Neural cell (in vitro differentiated cells): ENCODE results near the gene AFF1. TPM values are rescaled to one million over a fixed set of nuclear protein-coding genes. Genes with fewer than 3 reads are reported as not detected.

Source experiments
- H2AFZ ChIP-seq: fragments of 200-600, 300-800 bp; sonication (generic), shearing (Covaris generic); 2 replicates; pipeline ENCODE4 v1.6.0; 2014; ENCODE audit warnings: low read depth, mild to moderate bottlenecking, antibody characterized with exemption, low read length, moderate library complexity
- H3F3A ChIP-seq: fragments of 200-600 bp; shearing (Covaris generic); 2 replicates; pipeline ENCODE4 v1.6.1; 2016; ENCODE audit warnings: mild to moderate bottlenecking, moderate library complexity, mixed read lengths, antibody characterized with exemption, low read length; ENCODE audit not compliant: insufficient read depth, poor library complexity, severe bottlenecking
- H3K27ac ChIP-seq: fragments of 200-600, 300-800 bp; sonication (generic), shearing (Covaris generic); 2 replicates; pipeline ENCODE4 v1.5.1; 2014; ENCODE audit warnings: mild to moderate bottlenecking, low read length, moderate library complexity
- H3K27me3 ChIP-seq: fragments of 300-800, 200-600 bp; sonication (generic), shearing (Covaris generic); 2 replicates; pipeline ENCODE4 v1.6.0; 2014; ENCODE audit warnings: mild to moderate bottlenecking, low read depth, low read length, moderate library complexity; ENCODE audit not compliant: insufficient read depth
- H3K36me3 ChIP-seq: fragments of 300-800, 200-600 bp; sonication (generic), shearing (Covaris generic); 2 replicates; pipeline ENCODE4 v1.5.1; 2014; ENCODE audit warnings: mild to moderate bottlenecking, antibody characterized with exemption, low read length, moderate library complexity; ENCODE audit not compliant: insufficient read depth
- H3K4me2 ChIP-seq: fragments of 300-800, 200-600 bp; sonication (generic), shearing (Covaris generic); 2 replicates; pipeline ENCODE4 v1.6.0; 2014; ENCODE audit warnings: mild to moderate bottlenecking, low read length
- H3K4me3 ChIP-seq: fragments of 300-800, 200-600 bp; sonication (generic), shearing (Covaris generic); 2 replicates; pipeline ENCODE4 v1.5.1; 2014; ENCODE audit warnings: mild to moderate bottlenecking, low read length, moderate library complexity
- H3K79me2 ChIP-seq: fragments of 200-600 bp; shearing (Covaris generic); replicated peaks from 2 replicates; pipeline ENCODE4 v1.6.0; 2014; ENCODE audit warnings: mild to moderate bottlenecking, low read length, moderate library complexity; ENCODE audit not compliant: insufficient read depth
- H3K9ac ChIP-seq: fragments of 300-800, 200-600 bp; sonication (generic), shearing (Covaris generic); 2 replicates; pipeline ENCODE4 v1.6.1; 2016; ENCODE audit warnings: mild to moderate bottlenecking, low read length, mixed read lengths
- H3K9me2 ChIP-seq: fragments of 200-600 bp; shearing (Covaris generic); 2 replicates; pipeline ENCODE4 v1.6.1; 2016; ENCODE audit warnings: mild to moderate bottlenecking, low read length, mixed read lengths; ENCODE audit not compliant: insufficient read depth
- H3K9me3 ChIP-seq: fragments of 200-600, 300-800 bp; sonication (generic), shearing (Covaris generic); 2 replicates; pipeline ENCODE4 v1.6.1; 2016; ENCODE audit warnings: mild to moderate bottlenecking, mixed run types, low read length, moderate library complexity, mixed read lengths
- H4K20me1 ChIP-seq: fragments of 200-600 bp; shearing (Covaris generic); 2 replicates; pipeline ENCODE4 v1.6.1; 2016; ENCODE audit warnings: mild to moderate bottlenecking, mixed run types; ENCODE audit not compliant: insufficient read depth
- CTCF ChIP-seq: fragments of 450-650 bp; IDR thresholded peaks from 2 replicates; pipeline ENCODE4 v1.5.1; 2014; ENCODE audit warnings: antibody characterized with exemption, mild to moderate bottlenecking, moderate library complexity; ENCODE audit not compliant: poor library complexity, severe bottlenecking
- EP300 ChIP-seq: fragments of 450-650 bp; conservative IDR thresholded peaks from 2 replicates; pipeline ENCODE4 v1.6.1; 2014; ENCODE audit warnings: antibody characterized with exemption, mild to moderate bottlenecking, moderate library complexity; ENCODE audit not compliant: poor library complexity, severe bottlenecking
- EZH2 ChIP-seq: fragments of 200-600, 300-800 bp; shearing (Covaris generic), sonication (generic); IDR thresholded peaks from 2 replicates; pipeline ENCODE4 v1.6.1; 2014; ENCODE audit warnings: antibody characterized with exemption, low read length, borderline replicate concordance, mild to moderate bottlenecking; ENCODE audit not compliant: insufficient read depth, poor library complexity, severe bottlenecking
- MXI1 ChIP-seq: fragments of 450-650 bp; conservative IDR thresholded peaks from 2 replicates; pipeline ENCODE4 v1.6.1; 2014; ENCODE audit warnings: antibody characterized with exemption, mild to moderate bottlenecking; ENCODE audit not compliant: poor library complexity, severe bottlenecking
- POLR2AphosphoS5 ChIP-seq: IDR thresholded peaks from 2 replicates; pipeline ENCODE4 v1.6.1; 2012
- RAD21 ChIP-seq: fragments of 450-650 bp; conservative IDR thresholded peaks from 2 replicates; pipeline ENCODE4 v1.6.1; 2014; ENCODE audit warnings: antibody characterized with exemption, mild to moderate bottlenecking, moderate library complexity
- REST ChIP-seq: IDR thresholded peaks from 2 replicates; pipeline ENCODE4 v1.6.1; 2012; ENCODE audit warnings: borderline replicate concordance
- SMC3 ChIP-seq: fragments of 450-650 bp; conservative IDR thresholded peaks from 2 replicates; pipeline ENCODE4 v1.6.1; 2014; ENCODE audit warnings: antibody characterized with exemption, mild to moderate bottlenecking, moderate library complexity; ENCODE audit not compliant: poor library complexity
- TAF1 ChIP-seq: IDR thresholded peaks from 2 replicates; pipeline ENCODE4 v1.6.1; 2012; ENCODE audit warnings: low read depth
- polyA plus RNA-seq: library from polyadenylated mRNA; depleted of rRNA; stranded (reverse); fragments of >200 nt; gene quantifications from 2 replicates; pipeline ENCODE4 v1.2.3, GENCODE V29; 2014

Gene AFF1
- polyA plus RNA-seq, 1 donor from 2014 or later, result 0.63 TPM

GRCh38 chr4:86892636-86892960, 42.2 kb upstream of the AFF1 start:
- Histone ChIP-seq H3K4me3 (peak overlapping the region; percentile 92), H3K36me3 (no peaks in the 10 kb centered on the region), H3K79me2 (no peaks in the 10 kb centered on the region), H2AFZ (peak overlapping the region; percentile 91), H3K9me3 (no peaks in the 10 kb centered on the region), H3K27ac (peak overlapping the region; percentile 46), H3K27me3 (peaks cover 2% of the 10 kb centered on the region), H3K9ac (peak overlapping the region; percentile 76), H3K4me2 (peak overlapping the region; percentile 79), H3K9me2 (no peaks in the 10 kb centered on the region), H4K20me1 (no peaks in the 10 kb centered on the region), H3F3A (no peaks in the 10 kb centered on the region)
- no peak for TF ChIP-seq CTCF
- TF ChIP-seq SMC3, result no peak
- no peak for TF ChIP-seq POLR2AphosphoS5
- TF ChIP-seq MXI1, result no peak
- TF ChIP-seq REST, result no peak
- no peak for TF ChIP-seq EZH2
- TF ChIP-seq EP300, result no peak
- TF ChIP-seq TAF1, result no peak
- no peak for TF ChIP-seq RAD21

- TF ChIP-seq RAD21 (no peak), SMC3 (no peak), EZH2 (no peak), POLR2AphosphoS5 (no peak)
- Histone ChIP-seq H3F3A (no peaks in the 10 kb centered on the region), H3K4me2 (peak overlapping the region; percentile 79), H2AFZ (peak overlapping the region; percentile 91), H3K79me2 (no peaks in the 10 kb centered on the region), H3K27me3 (peaks cover 2% of the 10 kb centered on the region), H4K20me1 (no peaks in the 10 kb centered on the region), H3K9me2 (no peaks in the 10 kb centered on the region), H3K9ac (no peak overlapping the region), H3K36me3 (no peaks in the 10 kb centered on the region), H3K9me3 (no peaks in the 10 kb centered on the region), H3K27ac (no peak overlapping the region), H3K4me3 (peak overlapping the region; percentile 92)
These were observed 41.7 kb upstream of the AFF1 start for GRCh38 chr4:86893136-86893535.

- Histone ChIP-seq H3K4me2 (no peak overlapping the region), H3K9me3 (no peaks in the 10 kb centered on the region), H3K9me2 (no peaks in the 10 kb centered on the region), H2AFZ (no peak overlapping the region), H3K4me3 (no peak overlapping the region), H3K27me3 (peaks cover 2% of the 10 kb centered on the region), H4K20me1 (no peaks in the 10 kb centered on the region), H3K79me2 (no peaks in the 10 kb centered on the region), H3K27ac (no peak overlapping the region), H3K9ac (no peak overlapping the region), H3F3A (no peaks in the 10 kb centered on the region), H3K36me3 (no peaks in the 10 kb centered on the region)
- TF ChIP-seq RAD21 (no peak), REST (no peak), CTCF (no peak), TAF1 (no peak), MXI1 (no peak)
These were observed 40.4 kb upstream of the AFF1 start for GRCh38 chr4:86894455-86894854.
